ENCODE data around the gene C6orf141. TPM values are rescaled to one million over a fixed set of nuclear protein-coding genes. Genes with fewer than 3 reads are reported as not detected.
"Not testable (repeated sequence)": the region's sequence is repeated elsewhere in the genome, so short reads cannot be mapped to it uniquely, and the experiment has no call there.

Gene C6orf141
- total and polyA plus RNA-seq, 5 donors, result 0.23 to 0.72 (median 0.45) TPM

- DNase-seq (no peak), ATAC-seq (no peak)
- no peaks in the 10 kb centered on the region for H3K9me3 ChIP-seq (ENCODE audit: control insufficient read depth, low read length)
- intact Hi-C loops (cut with DNase I), result no loop called here
- no peak overlapping the region for H3K4me3 ChIP-seq (ENCODE audit: low read length)
- no peak overlapping the region for H3K27ac ChIP-seq (ENCODE audit: low read length)
- 73% methylated on average over 1 of the region's 1 CpG for WGBS
- no peaks in the 10 kb centered on the region for H3K27me3 ChIP-seq (ENCODE audit: control insufficient read depth, insufficient read depth)
- no peaks in the 10 kb centered on the region for H3K4me1 ChIP-seq (ENCODE audit: control insufficient read depth, insufficient read depth, low read length)
These were observed 32.1 kb downstream of the C6orf141 start for GRCh38 chr6:49582529-49582928.

GRCh38 chr6:49587262-49587661 is 36.8 kb downstream of the C6orf141 start:
- H3K9me3 ChIP-seq (ENCODE audit: control insufficient read depth, low read length); H3K27ac ChIP-seq (ENCODE audit: low read length); H3K4me3 ChIP-seq (ENCODE audit: low read length); intact Hi-C loops (cut with DNase I); DNase-seq; H3K4me1 ChIP-seq (ENCODE audit: control insufficient read depth, insufficient read depth, low read length); H3K27me3 ChIP-seq (ENCODE audit: control insufficient read depth, insufficient read depth); ATAC-seq: not testable (repeated sequence)
- WGBS, result 85% methylated on average over 5 of the region's 5 CpGs

Other genes with a start within 250 kb of the C6orf141 start
- gene MMUT, start 87.4 kb upstream of the C6orf141 start, total RNA-seq, result 10 to 100 TPM; 25.8 to 34.3 (median 28.3) TPM
- gene MMUT, start 87.4 kb upstream of the C6orf141 start, polyA plus RNA-seq, result 19.8 TPM
- 1 to 10 TPM; 4.1 to 8.3 (median 6.4) TPM for gene CENPQ, start 87.3 kb upstream of the C6orf141 start, total RNA-seq
- 6.5 TPM for gene CENPQ, start 87.3 kb upstream of the C6orf141 start, polyA plus RNA-seq
- gene GLYATL3, start 50.7 kb upstream of the C6orf141 start, total RNA-seq, result not detected
- not detected for gene GLYATL3, start 50.7 kb upstream of the C6orf141 start, polyA plus RNA-seq
- gene RHAG, start 86.2 kb downstream of the C6orf141 start, total RNA-seq, result 1 to 10 TPM; 1.3 to 2.3 (median 1.5) TPM
- gene RHAG, start 86.2 kb downstream of the C6orf141 start, polyA plus RNA-seq, result 2.8 TPM
- gene CRISP2, start 162.9 kb downstream of the C6orf141 start, total RNA-seq, result not detected
- gene CRISP2, start 162.9 kb downstream of the C6orf141 start, polyA plus RNA-seq, result not detected
- gene CRISP3, start 193.7 kb downstream of the C6orf141 start, total RNA-seq, result not detected
- gene CRISP3, start 193.7 kb downstream of the C6orf141 start, polyA plus RNA-seq, result not detected
- gene PGK2, start 236.6 kb downstream of the C6orf141 start, total RNA-seq, result not detected
- gene PGK2, start 236.6 kb downstream of the C6orf141 start, polyA plus RNA-seq, result not detected